Cardiac fibroblast (primary cell): Measurements from ENCODE around the gene MYH6.
"Not testable (repeated sequence)": the region's sequence is repeated elsewhere in the genome, so short reads cannot be mapped to it uniquely, and the experiment has no call there.

Source experiments
- DNase-seq, 2 donors: peaks; one replicate each; pipeline versions ENCODE4 v3.0.0 to v3.0.0-alpha.2; 2010; ENCODE audit warnings: low read depth in 2 of 2
- H3K4me3 ChIP-seq, 2 donors: replicated peaks in 1 of 2; 1 replicate in 1 of 2; 2 replicates in 1 of 2; pipeline ENCODE4 v1.5.1; 2011; ENCODE audit warnings: low read depth in 2 of 2, low read length in 2 of 2, mild to moderate bottlenecking in 2 of 2, moderate library complexity in 1 of 2
- CTCF ChIP-seq: IDR thresholded peaks from one replicate; pipeline ENCODE4 v1.5.1; 2011; ENCODE audit warnings: low read depth, mild to moderate bottlenecking, low read length, inconsistent platforms

Gene MYH6

DNA sequence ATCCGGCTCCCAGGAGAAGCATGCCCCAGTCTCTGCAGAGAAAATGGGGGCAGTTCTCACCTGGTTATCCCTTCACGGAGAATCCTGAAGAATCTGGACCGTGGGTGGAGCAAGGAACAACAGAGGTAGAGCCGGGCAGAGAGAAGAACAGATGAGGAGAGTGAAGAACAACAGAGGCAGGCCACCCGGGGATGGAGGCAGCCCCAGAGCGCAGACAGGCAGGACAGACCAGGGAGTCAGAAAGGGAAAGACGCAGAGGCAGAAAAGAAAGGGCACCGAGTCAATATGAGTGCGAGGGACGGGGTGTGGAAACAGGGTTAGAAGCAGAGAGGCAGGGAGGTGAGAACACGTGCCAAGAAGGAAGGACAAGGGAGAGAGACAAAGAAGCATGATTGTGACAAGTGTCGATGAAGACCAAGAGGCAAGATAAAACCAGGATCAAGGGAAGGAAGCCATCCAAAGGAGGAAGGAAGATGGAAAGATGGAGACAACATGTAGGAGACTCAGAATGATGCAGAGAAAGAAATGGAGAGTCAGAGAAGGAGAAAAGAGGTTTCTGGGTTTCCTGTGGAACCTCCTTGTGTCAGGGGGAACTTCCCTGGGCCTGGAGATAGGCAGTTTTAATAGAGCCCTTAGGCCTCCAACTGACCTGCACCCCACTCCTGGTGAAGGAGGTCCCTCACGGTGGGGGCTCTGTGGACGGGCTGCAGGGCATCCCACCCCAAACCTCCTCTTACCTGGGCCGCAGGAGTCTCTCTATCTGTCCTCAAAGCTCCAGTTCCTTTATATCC lies at the start of gene MYH6:
Gene MYH6, minus strand, starts transcription at position 758 of the 791 bp plus-strand sequence. CDS start 1,050 bp downstream, outside the sequence.
- H3K4me3 ChIP-seq, result no peak within 1 kb of the TSS
- no peak for DNase-seq
- no peak for TF ChIP-seq CTCF

DNA sequence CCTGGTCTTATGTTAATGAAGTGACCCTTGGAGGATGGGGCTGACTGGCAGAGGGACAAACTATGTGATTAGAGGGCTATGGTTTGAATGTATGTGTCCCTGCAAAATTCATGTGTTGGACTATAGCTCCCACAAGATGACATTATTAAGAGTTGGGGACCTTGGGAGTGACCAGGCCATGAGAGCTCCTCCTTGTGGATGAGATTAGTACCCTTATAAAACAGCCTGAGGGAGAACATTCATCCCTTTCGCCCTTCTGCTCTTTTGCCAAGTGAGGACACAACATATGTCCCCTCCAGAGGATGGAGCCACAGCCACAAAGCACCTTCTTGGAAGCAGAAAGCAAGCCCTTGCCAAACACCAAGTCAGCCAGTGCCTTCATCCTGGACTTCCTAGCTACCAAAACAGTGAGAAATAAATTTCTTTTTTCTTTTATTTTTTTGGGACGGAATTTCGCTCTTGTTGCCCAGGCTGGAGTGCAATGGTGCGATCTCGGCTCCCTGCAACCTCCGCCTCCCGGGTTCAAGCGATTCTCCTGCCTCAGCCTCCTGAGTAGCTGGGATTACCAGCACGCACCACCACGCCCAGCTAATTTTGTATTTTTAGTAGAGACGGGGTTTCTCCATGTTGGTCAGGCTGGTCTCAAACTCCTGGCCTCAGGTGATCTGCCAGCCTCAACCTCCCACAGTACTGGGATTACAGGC lies 49.0 kb upstream of the MYH6 start:
- peak; percentile 7 to 17 for DNase-seq
- TF ChIP-seq CTCF, result peak; percentile 16

DNA sequence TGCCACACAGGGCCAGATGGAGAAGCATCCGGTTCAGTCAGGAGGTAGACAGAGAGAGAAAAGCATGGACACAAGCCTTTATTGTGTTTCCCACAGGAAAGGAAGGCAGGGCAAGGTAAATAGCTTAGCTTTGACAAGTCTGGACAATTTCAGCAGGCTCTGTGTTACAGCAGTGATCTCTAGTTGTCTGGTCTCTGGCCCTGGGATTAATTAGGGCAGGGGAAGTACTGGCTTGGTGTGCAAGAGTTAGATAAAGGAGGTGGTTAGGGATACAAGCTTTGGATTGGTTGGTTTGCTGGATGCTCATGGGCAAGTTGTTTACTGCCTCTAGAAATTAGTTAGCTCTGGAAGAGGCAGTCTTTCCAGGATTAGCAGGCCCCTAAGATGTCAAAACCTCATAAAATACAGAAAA lies 46.4 kb upstream of the MYH6 start:
- no peak overlapping the region for H3K4me3 ChIP-seq
- TF ChIP-seq CTCF, result no peak
- no peak for DNase-seq

More for the DNA sequence above, 49.0 kb upstream of the MYH6 start:
- H3K4me3 ChIP-seq, result not testable (repeated sequence)

DNA sequence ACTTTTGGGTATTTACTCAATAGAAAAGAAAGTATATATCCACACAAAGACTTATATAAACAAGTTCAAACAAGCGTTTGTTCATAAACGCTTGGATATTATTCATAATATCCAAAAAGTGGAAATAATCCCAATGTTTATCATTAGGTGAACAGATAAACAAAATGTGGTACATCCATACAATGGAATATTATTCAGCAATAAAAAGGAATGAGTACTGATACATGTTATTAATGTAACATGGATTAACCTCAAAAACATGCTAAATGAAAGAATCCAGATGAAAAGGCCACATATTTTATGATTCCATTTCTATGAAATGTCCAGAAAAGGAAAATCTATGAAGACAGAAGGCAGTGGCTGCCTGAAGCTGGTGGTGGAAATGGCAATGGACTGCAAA lies 44.2 kb upstream of the MYH6 start:
- no peak for DNase-seq
- TF ChIP-seq CTCF, result no peak
- H3K4me3 ChIP-seq, result no peak overlapping the region

- no peak overlapping the region for H3K4me3 ChIP-seq
- DNase-seq, result no peak
- no peak for TF ChIP-seq CTCF
Measured at GRCh38 chr14:23450379-23450778, 42.3 kb upstream of the MYH6 start.

DNA sequence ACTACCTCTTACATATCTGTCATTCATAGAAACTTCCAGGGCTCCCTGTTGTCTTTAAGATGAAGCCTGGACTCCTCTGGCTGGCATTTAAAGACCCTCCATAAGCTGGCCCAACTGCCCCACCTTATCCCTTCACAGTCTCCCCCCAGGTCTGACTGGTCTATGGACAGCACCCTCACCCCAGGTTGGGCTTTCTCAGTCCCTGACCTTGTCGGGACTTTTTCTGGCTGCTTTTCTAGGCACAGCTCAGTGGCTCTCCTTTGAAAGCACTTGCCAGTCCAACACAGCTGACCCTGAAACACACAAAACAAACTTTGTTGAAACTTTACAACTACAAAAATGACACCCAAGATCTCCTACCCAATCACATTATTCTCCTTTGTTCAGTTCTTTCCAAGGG lies 41.2 kb upstream of the MYH6 start:
- no peak for DNase-seq
- no peak for TF ChIP-seq CTCF
- H3K4me3 ChIP-seq, result no peak overlapping the region
